Left ventricle myocardium inferior (tissue), 1 donor: Measurements from ENCODE around the gene ABLIM1. TPM values are rescaled to one million over a fixed set of nuclear protein-coding genes. Genes with fewer than 3 reads are reported as not detected.

ENCODE experiments used
- DNase-seq: peaks from one replicate; pipeline ENCODE4 v3.0.0-alpha.2; 2020
- H3K27ac ChIP-seq: fragments of 200-600 bp; replicated peaks from 2 replicates; pipeline ENCODE4 v1.8.0; 2021
- H3K27me3 ChIP-seq: fragments of 200-600 bp; 2 replicates; pipeline ENCODE4 v1.8.0; 2021; ENCODE audit warnings: low read depth
- H3K36me3 ChIP-seq: fragments of 200-600 bp; 2 replicates; pipeline ENCODE4 v1.8.0; 2021
- H3K4me1 ChIP-seq: fragments of 200-600 bp; 2 replicates; pipeline ENCODE4 v1.8.0; 2021
- H3K4me3 ChIP-seq: fragments of 200-600 bp; 2 replicates; pipeline ENCODE4 v1.8.0; 2021; ENCODE audit warnings: mild to moderate bottlenecking, moderate library complexity
- H3K9me3 ChIP-seq: fragments of 200-600 bp; replicated peaks from 2 replicates; pipeline ENCODE4 v1.8.0; 2021
- intact Hi-C: fragments of 100-400 bp; cut with micrococcal nuclease; formaldehyde crosslinking; loops from one replicate; pipeline ENCODE4 v1.11.0; 2022
- total RNA-seq: library from RNA; stranded (reverse); fragmentation: NEBNext Ultra II Directional; extraction: Animal tissue kit (Norgen Biotek cat#: 25700); gene quantifications from one replicate; pipeline ENCODE4 v1.2.1, GENCODE V29; 2021
- TF ChIP-seq, protein P1 (sequence below): fragments of 200-600 bp; IDR thresholded peaks from 2 replicates; pipeline ENCODE4 v1.8.0; 2021; ENCODE audit warnings: antibody characterized with exemption, mild to moderate bottlenecking, borderline replicate concordance
- donor health status: DM: no; HTN: yes; CAD: no; lungs with severe emphysema.

The ABLIM1 gene
- total RNA-seq, 1 donor from 2014 or later = 674 TPM

DNA sequence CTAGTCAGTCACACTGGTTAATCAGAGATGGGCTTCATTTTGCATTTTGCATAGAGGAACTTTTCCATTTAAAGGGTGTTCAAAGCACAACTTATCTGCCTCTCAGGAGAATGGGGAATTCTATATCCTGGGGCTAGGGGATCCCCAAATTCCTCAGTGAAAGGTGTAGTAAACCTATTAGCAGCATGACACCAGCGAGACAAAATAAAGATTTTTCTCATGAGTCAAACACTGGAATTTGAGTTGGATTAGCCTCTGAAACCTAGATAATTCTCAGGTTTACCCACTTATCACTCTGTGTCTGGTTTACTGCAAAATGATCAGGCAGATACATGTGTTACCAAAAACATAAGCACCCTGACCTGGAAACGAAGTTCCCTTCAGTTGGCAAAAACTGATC, 255.8 kb downstream of the ABLIM1 start:
- Histone ChIP-seq H3K4me1 (peaks cover 75% of the 10 kb centered on the region), H3K9me3 (no peaks in the 10 kb centered on the region), H3K27ac (peak overlapping the region; percentile 58), H3K27me3 (peaks cover 71% of the 10 kb centered on the region), H3K4me3 (peak overlapping the region; percentile 75), H3K36me3 (no peaks in the 10 kb centered on the region)
- TF ChIP-seq, protein P1, sequence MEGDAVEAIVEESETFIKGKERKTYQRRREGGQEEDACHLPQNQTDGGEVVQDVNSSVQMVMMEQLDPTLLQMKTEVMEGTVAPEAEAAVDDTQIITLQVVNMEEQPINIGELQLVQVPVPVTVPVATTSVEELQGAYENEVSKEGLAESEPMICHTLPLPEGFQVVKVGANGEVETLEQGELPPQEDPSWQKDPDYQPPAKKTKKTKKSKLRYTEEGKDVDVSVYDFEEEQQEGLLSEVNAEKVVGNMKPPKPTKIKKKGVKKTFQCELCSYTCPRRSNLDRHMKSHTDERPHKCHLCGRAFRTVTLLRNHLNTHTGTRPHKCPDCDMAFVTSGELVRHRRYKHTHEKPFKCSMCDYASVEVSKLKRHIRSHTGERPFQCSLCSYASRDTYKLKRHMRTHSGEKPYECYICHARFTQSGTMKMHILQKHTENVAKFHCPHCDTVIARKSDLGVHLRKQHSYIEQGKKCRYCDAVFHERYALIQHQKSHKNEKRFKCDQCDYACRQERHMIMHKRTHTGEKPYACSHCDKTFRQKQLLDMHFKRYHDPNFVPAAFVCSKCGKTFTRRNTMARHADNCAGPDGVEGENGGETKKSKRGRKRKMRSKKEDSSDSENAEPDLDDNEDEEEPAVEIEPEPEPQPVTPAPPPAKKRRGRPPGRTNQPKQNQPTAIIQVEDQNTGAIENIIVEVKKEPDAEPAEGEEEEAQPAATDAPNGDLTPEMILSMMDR = no peak
- DNase-seq = no peak
- intact Hi-C loops = no loop called here

DNA sequence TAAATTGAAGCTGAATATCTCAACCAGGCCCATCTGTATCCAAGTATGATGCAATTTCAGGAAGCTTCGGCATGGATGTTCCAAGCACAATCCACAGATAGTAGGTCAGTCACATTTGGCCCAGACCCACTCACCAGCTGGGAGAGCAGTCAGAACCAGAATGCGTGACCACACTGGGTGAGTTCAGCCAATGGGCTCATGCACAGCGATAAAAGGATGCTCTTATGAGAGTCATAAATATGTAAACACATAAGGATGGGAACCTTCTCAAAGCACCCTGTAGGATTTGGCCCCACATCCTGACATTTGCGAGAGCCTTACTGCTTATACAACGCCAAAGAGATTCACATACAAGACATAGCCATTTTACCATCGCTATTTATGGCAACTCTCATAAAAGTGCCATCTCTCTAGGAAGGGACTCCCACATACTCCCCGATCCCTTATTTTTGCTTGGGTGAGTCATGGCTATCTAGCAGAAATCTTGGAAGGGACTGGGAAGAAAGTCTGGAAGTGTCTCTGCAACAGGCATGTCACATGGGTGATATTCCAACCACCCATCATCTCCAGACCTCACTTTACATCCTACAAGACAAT, 256.8 kb downstream of the ABLIM1 start:
- peak overlapping the region; percentile 58 for H3K27ac ChIP-seq
- intact Hi-C loops = no loop called here
- DNase-seq = peak; percentile 79
- TF ChIP-seq, protein P1 = no peak
- H3K4me1 ChIP-seq = peaks cover 82% of the 10 kb centered on the region
- peaks cover 71% of the 10 kb centered on the region for H3K27me3 ChIP-seq
- no peaks in the 10 kb centered on the region for H3K36me3 ChIP-seq
- no peak overlapping the region for H3K4me3 ChIP-seq
- H3K9me3 ChIP-seq = no peaks in the 10 kb centered on the region

DNA sequence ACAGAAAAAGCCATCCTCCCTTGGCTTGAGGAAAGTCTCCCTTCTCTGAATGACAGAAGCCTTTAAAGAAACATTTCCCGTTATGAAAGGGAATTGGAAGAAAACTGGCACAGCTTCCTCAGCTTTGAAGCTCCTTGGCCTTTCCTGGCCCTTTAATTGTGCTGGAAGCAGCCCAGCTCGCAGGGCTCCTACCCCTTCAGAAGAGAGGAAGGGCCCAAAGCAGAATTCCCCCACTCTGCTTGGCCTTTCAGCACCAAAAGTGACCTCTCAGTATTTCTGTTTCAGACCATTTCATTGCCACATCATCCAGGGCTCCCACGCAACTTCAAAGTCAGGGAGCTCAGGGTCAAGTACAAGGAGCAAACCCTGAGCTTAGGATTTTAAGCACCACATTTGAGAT, 258.0 kb downstream of the ABLIM1 start:
- Histone ChIP-seq H3K4me1 (peaks cover 81% of the 10 kb centered on the region), H3K27ac (peak overlapping the region; percentile 58), H3K4me3 (no peak overlapping the region), H3K36me3 (no peaks in the 10 kb centered on the region), H3K9me3 (no peaks in the 10 kb centered on the region), H3K27me3 (peaks cover 70% of the 10 kb centered on the region)
- no peak for DNase-seq
- TF ChIP-seq, protein P1 = no peak
- intact Hi-C loops = no loop called here

DNA sequence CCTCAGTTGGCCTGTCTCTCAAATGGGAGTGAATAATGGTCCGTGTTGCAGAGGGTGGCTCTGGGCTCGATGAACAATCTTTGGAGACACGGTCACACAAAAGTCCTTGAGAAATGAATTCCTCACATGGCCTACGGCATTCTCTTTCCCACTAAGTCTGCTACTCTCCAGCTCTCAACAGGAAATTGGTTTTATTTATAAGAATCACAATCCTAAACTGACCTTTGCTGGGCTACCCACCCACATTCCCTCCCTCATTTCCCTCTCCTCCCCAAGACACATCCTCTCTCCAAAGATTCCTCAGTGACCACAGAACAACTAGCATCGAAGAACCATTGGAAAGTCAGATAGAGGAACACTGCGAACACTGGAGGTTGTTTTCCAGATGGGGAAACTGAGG, 258.5 kb downstream of the ABLIM1 start:
- H3K27me3 ChIP-seq = peaks cover 71% of the 10 kb centered on the region
- TF ChIP-seq, protein P1 = no peak
- H3K4me1 ChIP-seq = peaks cover 76% of the 10 kb centered on the region

DNA sequence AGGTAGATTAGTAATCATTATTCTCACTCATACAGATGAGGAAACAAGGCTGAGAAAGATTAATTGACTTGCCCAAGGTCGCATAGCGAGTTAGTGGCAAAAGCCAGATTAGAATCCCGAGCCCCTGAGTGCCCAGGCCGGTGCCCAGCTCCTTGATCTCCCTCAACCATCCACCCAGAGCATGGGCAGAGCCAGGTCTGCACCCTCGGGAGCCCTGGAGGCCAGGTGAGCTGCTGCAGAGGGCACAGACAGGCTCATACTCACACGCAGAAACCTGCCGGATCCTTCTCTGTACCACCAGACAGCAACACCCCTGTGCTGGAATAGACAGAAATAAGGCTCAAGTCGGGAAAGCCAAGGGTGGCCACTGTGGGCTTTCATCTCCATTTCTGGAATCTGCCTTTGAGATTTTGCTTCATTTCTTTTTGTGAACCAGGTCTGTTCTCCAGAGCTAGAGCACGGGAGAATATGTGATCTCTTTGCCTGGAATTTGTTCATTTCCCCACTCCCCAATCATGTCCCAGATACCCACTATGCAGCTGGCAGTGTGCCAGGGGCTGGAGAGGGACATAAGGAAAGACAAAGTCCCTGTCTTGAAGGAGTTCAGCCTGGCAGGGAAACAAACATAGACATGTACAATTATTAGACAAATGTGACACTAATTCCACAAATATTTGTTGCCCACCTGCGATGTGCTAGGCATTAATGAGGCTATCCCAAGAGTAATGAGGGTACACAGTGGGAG, 259.3 kb downstream of the ABLIM1 start:
- no peak for DNase-seq
- H3K27ac ChIP-seq = peak overlapping the region; percentile 58
- TF ChIP-seq, protein P1 = no peak
- peaks cover 70% of the 10 kb centered on the region for H3K27me3 ChIP-seq
- intact Hi-C loops = no loop called here
- no peak overlapping the region for H3K4me3 ChIP-seq
- no peaks in the 10 kb centered on the region for H3K9me3 ChIP-seq
- H3K4me1 ChIP-seq = peaks cover 70% of the 10 kb centered on the region
- no peaks in the 10 kb centered on the region for H3K36me3 ChIP-seq

More for the DNA sequence above, 258.5 kb downstream of the ABLIM1 start:
- H3K27ac ChIP-seq = peak overlapping the region; percentile 58
- H3K36me3 ChIP-seq = no peaks in the 10 kb centered on the region
- no peaks in the 10 kb centered on the region for H3K9me3 ChIP-seq
- intact Hi-C loops = no loop called here
- DNase-seq = no peak
- H3K4me3 ChIP-seq = no peak overlapping the region
